Peyer's patch (tissue), 4 donors: ENCODE measurements around the gene UBE2QL1. TPM values are rescaled to one million over a fixed set of nuclear protein-coding genes. Genes with fewer than 3 reads are reported as not detected.

Source experiments
- DNase-seq, 3 donors: peaks; one replicate each; pipeline ENCODE4 v3.0.0-alpha.2; 2017 to 2019
- H3K27ac ChIP-seq, 4 donors: fragments of 200-600 bp; sonication (generic); one replicate each; pipeline ENCODE4 v1.5.1; 2016 to 2019
- H3K27me3 ChIP-seq, 2 donors: fragments of 200-600 bp; sonication (generic); one replicate each; pipeline ENCODE4 v1.5.1; 2019
- H3K36me3 ChIP-seq, 3 donors: fragments of 200-600 bp; sonication (generic); one replicate each; pipeline ENCODE4 v1.5.1; 2016 to 2019
- H3K4me1 ChIP-seq, 4 donors: fragments of 200-600 bp; sonication (generic); one replicate each; pipeline ENCODE4 v1.5.1; 2016 to 2019
- H3K4me3 ChIP-seq, 4 donors: fragments of 200-600 bp; sonication (generic); 1 replicate in 3 of 4; 2 replicates in 1 of 4; pipeline ENCODE4 v1.5.1; 2016 to 2019; ENCODE audit warnings: mild to moderate bottlenecking in 1 of 4
- H3K9me3 ChIP-seq, 4 donors: fragments of 200-600 bp; sonication (generic); one replicate each; pipeline ENCODE4 v1.5.1; 2016 to 2019; ENCODE audit warnings: mild to moderate bottlenecking in 1 of 4
- POLR2A ChIP-seq, 2 donors: fragments of 450-650 bp; IDR thresholded peaks; one replicate each; pipeline ENCODE4 v1.5.1; 2017; ENCODE audit warnings: antibody characterized with exemption in 2 of 2, mild to moderate bottlenecking in 2 of 2, moderate library complexity in 2 of 2
- total RNA-seq, 4 donors: library from RNA; depleted of rRNA; stranded (reverse); fragments of >200 nt; gene quantifications; one replicate each; pipeline ENCODE4 v1.1.0, GENCODE V29; 2016
- TF ChIP-seq, protein P1 (sequence below), 6 experiments: fragments of 450-650 bp in 4 of 6; fragments of 200-600 bp in 2 of 6; sonication (generic) in 1 of 6; IDR thresholded peaks; one replicate each; pipeline ENCODE4 v1.5.1; 2017 to 2019; ENCODE audit warnings: antibody characterized with exemption in 6 of 6, mild to moderate bottlenecking in 3 of 6, moderate library complexity in 1 of 6

UBE2QL1 gene
- total RNA-seq, 4 donors from 2014 or later = 1.0 to 3.3 TPM; not detected in 2

DNA sequence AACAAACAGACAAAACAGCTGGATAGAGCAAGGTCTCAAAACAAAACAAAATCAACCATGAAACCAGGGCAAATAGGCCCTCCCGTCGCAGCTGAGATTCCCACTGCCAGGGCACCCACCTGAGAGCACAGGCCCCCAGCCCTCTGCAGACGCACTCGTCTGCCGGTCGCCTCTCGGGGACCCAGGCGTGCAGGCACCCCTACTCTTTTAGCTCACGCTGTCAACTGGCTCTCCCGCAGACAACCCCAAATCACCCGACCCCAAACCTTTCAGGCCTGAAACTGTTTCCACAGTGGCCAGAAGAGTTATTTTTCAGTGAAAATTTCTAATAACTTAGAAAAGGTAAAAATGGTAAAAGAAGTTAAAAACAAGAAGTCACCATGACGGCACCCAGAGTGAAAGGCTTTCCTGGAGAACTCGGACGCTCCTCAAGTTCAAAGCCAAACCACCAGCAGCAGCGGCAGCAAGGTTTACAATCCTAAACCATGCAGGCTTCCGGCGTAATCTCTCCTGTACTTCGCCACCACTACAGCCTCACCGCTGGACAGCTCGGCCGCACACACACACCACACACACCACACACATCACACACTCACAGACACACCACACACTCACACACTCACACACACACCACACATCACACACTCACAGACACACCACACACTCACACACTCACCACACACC, 1.9 kb upstream of the UBE2QL1 start:
- no peak overlapping the region for H3K4me3 ChIP-seq
- no peaks in the 10 kb centered on the region for H3K27me3 ChIP-seq
- H3K36me3 ChIP-seq = no peaks in the 10 kb centered on the region
- no peak for DNase-seq
- no peak overlapping the region for H3K27ac ChIP-seq
- H3K4me1 ChIP-seq = peaks cover 0 to 6% (median 3%) of the 10 kb centered on the region in 4 donors
- H3K9me3 ChIP-seq = no peaks in the 10 kb centered on the region
- TF ChIP-seq, protein P1, sequence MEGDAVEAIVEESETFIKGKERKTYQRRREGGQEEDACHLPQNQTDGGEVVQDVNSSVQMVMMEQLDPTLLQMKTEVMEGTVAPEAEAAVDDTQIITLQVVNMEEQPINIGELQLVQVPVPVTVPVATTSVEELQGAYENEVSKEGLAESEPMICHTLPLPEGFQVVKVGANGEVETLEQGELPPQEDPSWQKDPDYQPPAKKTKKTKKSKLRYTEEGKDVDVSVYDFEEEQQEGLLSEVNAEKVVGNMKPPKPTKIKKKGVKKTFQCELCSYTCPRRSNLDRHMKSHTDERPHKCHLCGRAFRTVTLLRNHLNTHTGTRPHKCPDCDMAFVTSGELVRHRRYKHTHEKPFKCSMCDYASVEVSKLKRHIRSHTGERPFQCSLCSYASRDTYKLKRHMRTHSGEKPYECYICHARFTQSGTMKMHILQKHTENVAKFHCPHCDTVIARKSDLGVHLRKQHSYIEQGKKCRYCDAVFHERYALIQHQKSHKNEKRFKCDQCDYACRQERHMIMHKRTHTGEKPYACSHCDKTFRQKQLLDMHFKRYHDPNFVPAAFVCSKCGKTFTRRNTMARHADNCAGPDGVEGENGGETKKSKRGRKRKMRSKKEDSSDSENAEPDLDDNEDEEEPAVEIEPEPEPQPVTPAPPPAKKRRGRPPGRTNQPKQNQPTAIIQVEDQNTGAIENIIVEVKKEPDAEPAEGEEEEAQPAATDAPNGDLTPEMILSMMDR (IDR thresholded peaks at IDR 0.05) = no peak
- TF ChIP-seq POLR2A (IDR thresholded peaks at IDR 0.05) = no peak

- H3K36me3 ChIP-seq = no peaks in the 10 kb centered on the region
- peaks cover 0 to 6% (median 3%) of the 10 kb centered on the region in 4 donors for H3K4me1 ChIP-seq
- H3K27ac ChIP-seq = no peak overlapping the region
- no peak overlapping the region for H3K4me3 ChIP-seq
- TF ChIP-seq, protein P1 (IDR thresholded peaks at IDR 0.05) = no peak
- no peak for TF ChIP-seq POLR2A (IDR thresholded peaks at IDR 0.05)
- H3K9me3 ChIP-seq = no peaks in the 10 kb centered on the region
- no peaks in the 10 kb centered on the region for H3K27me3 ChIP-seq
- DNase-seq = no peak
Measured at GRCh38 chr5:6447384-6448140, 1.1 kb upstream of the UBE2QL1 start.

GRCh38 chr5:6448141-6448491, 543 bp upstream of the UBE2QL1 start:
- DNase-seq = no peak
- TF ChIP-seq, protein P1 (IDR thresholded peaks at IDR 0.05) = no peak
- TF ChIP-seq POLR2A (IDR thresholded peaks at IDR 0.05) = no peak
- H3K4me3 ChIP-seq = no peak overlapping the region
- no peak overlapping the region for H3K27ac ChIP-seq
- no peaks in the 10 kb centered on the region for H3K36me3 ChIP-seq
- no peaks in the 10 kb centered on the region for H3K9me3 ChIP-seq
- no peaks in the 10 kb centered on the region for H3K27me3 ChIP-seq
- H3K4me1 ChIP-seq = peaks cover 0 to 6% (median 3%) of the 10 kb centered on the region in 4 donors

DNA sequence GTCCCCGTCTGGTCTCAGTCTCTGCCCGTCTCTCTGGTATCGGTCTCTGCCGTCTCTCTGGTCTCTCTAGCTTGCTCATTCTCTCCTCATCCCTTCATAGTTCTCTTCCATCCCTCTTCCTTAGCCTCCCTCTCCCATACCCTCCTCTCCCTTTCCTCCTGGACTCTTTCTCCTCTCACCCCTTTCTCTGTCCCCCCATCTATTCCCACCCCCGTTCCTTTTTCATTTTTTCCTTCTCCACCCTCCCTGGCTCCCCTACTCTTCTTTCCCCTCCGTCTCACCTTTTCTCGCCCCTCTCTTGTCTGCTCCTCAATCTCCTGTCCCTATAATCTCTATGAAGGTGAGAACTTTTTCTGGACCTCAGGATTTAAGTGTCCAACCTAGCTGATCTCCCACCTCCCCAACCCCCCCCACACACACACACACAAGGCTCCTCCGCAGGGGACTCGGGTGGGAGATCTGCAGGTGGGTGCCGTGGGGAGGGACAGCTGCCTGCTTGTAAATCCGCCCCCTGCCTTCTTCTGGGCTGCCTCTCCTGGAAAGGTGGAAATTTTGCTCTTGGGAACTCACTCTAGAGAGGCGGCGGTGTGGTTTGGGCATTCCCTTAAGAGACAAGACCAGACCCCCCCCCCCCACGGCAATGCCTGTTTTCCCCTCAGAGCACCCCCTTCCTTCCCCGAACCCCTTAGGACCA, 953 bp downstream of the UBE2QL1 start:
- Histone ChIP-seq H3K27me3 (no peaks in the 10 kb centered on the region), H3K27ac (no peak overlapping the region), H3K4me1 (peaks cover 0 to 6% (median 3%) of the 10 kb centered on the region in 4 donors), H3K36me3 (no peaks in the 10 kb centered on the region), H3K4me3 (peak overlapping the region in 3 of 4 donors; percentile 32 to 50 (median 44)), H3K9me3 (no peaks in the 10 kb centered on the region)
- DNase-seq = no peak
- TF ChIP-seq, protein P1 (IDR thresholded peaks at IDR 0.05) = no peak
- no peak for TF ChIP-seq POLR2A (IDR thresholded peaks at IDR 0.05)

DNA sequence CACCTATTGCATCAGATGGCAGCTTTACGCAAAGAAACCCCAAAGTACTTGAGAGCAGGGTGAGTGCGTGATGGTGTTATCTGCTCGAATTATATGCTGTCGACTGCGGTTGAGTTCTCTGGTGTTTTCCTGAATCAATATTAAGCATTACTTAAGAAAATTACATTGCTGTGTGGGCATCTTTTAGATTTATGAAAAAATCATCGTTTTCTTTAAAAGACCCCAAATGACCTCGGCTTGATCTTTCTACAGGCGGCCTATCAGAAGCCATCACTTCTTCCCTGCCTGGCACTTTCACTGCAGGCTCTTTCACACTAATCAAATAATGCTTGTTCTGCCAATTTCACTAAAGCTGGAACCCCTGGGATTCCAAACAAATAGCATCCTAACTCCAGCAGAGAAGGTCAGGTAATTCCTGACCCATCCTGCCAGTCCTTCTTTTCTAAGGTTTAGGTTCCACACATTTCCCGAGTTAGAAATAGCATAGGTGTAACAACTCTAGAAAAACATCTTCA, 1.7 kb downstream of the UBE2QL1 start:
- Histone ChIP-seq H3K4me1 (peaks cover 0 to 6% (median 3%) of the 10 kb centered on the region in 4 donors), H3K27me3 (no peaks in the 10 kb centered on the region)

More for the DNA sequence above, 1.7 kb downstream of the UBE2QL1 start:
- Histone ChIP-seq H3K4me3 (no peak overlapping the region), H3K27ac (no peak overlapping the region), H3K9me3 (no peaks in the 10 kb centered on the region), H3K36me3 (no peaks in the 10 kb centered on the region)
- DNase-seq = no peak
- TF ChIP-seq, protein P1 (IDR thresholded peaks at IDR 0.05) = no peak
- no peak for TF ChIP-seq POLR2A (IDR thresholded peaks at IDR 0.05)
